Activated T-helper 1 cell treated with Interleukin-2 at 50 U/mL for 16 hours (primary cell): ENCODE results near the gene CYBA.
A peak's percentile ranks its signal among the peaks of the same experiment; 100 is the strongest.

Experiments
- DNase-seq: peaks from one replicate; pipeline ENCODE4 v3.0.0-alpha.2; 2020; ENCODE audit warnings: low read depth

CYBA gene

GRCh38 chr16:88661468-88661867, 10.6 kb upstream of the CYBA start:
- DNase-seq: no peak

DNA sequence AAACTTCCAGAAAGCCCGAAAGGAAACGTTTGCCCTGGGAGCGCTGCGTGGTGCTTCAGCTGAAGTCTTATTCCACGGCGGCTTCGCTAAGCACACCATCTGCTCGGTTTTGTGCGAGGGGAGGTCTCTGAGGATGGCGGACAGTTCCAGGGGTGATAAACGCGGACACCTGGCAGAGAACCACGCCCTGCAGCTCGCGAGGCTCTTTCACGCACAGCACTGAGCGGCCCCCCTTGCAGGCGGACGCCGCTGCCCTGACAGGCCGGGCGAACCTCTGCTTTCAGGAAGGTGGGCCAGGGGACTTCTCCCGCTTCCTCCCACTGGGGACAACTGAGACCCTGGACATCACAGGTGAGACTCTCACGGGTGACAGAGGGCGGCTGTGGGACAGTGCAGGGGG, 8.3 kb upstream of the CYBA start:
- DNase-seq: no peak

- no peak for DNase-seq
Observed at GRCh38 chr16:88658714-88659113, 7.9 kb upstream of the CYBA start.

- no peak for DNase-seq
Observed at GRCh38 chr16:88657371-88657770, 6.5 kb upstream of the CYBA start.

DNA sequence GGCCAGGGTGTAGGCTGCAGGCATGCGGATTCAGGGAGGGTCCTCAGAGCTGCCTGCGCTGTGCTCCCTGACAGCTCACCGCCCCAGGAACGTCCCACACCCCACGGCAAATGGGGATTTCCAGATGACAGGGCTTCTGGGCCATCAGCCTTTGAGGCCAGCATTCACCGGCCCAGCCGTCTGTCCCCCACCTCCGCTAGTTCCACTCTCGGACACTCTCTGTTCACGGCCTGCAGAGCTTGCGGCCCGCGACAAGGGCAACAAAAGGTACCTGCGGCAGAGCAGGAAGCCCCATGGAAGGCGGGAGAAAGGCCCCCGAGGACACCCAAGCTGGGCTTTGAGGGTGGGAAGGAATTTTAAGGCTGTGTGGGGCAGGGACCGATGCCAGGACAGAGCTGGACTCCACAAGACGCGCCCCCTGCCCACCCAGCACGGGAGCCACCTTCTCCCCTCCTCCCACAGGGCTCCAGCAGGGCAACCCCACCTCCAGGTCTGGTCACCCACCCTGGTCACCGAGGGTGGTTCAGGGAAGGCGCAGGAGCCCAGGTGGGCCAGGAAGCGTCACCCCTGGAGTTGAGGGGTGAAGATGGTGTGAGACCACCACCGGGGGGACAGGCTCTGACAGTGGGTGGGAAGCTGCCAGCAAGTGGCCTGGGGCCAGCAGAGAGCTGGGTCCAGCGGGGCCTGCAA, 5.6 kb upstream of the CYBA start:
- DNase-seq: no peak

- DNase-seq: no peak
Observed at GRCh38 chr16:88655733-88656281, 5.0 kb upstream of the CYBA start.

DNA sequence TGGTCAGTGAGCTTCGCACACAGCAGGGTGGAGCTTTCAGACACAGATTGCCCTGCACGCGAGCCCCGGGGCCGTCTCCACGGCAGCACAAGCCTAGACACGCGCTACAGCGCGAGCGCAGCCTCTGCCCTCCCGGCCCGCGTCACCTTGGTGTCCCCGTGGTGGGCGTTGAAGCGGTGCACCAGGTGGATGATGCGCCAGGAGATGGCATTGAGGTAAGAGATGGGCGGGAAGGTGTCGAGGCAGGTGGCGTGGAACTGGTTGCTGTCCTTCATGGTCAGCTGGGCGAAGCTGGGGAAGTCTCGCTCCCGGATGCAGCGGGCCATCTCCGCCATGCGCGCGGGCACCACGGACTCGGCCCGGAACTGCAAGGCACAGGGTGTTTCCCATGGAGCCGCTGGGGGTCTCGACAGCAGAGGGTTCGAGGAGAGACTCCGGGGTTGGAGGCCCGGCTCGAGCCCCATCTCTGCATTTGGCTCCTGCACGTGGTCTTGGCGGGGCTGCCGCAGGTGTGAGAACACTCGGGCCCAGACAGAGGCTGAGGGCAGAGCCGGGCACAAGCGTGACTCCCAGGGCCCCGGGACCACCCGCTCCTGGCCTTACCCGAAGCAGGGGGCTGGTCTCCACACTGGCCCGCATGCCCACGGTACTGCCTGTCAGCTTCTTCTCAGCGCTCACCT, 4.3 kb upstream of the CYBA start:
- DNase-seq: no peak

DNA sequence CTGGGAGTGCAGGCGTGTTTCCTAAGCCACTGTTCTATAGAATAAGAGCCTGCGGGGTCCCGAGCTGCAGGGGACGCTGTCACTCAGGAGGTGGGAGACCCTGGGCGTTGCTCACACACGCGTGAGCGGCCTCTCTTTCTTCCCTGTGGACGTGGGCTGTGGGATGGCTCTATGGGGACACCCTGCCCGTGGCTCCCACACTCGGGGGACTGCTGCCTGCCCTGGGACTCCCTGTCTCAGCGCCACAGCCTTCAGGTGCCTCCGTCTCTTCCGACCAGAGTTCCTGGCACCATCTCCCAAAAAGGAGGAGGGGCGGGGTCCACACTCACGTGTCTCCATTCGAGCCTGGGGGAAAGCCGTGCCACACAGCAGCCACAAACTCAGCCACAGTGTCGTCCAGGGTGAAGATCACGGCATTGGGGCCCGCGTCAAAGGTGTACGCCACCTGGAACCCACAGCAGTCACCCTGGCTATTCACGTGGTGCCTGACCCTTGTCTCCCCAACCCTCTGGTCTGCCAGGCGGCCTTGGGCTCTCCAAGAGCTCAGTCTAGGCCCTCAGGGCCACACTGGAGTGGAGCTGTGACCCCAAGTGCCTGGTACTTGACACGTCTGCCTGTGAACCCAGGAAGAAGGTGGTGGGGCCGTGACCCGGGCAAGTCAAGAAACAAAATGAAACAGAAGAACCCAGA, 3.7 kb upstream of the CYBA start:
- no peak for DNase-seq

GRCh38 chr16:88653596-88654362, 2.9 kb upstream of the CYBA start:
- no peak for DNase-seq

DNA sequence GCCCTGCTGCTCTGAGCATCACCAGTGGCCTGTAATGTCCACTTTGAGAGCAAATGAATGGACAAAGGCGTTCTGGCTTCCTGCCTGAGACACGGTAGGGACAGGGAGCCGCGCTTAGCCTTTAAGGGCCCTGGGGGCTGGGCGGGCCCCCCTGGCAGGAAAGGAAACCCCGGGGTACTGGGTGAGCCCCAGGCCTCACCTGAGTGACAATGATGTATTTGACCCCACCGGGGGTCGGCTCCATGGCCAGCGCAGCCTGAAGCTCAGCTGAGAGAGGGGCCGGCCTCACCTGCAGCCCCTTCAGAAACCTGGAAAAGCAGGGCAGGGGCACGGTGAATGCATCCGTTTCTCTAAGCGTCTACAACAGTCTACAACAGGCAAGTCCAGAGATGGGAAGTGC, 2.2 kb upstream of the CYBA start:
- DNase-seq: no peak

DNA sequence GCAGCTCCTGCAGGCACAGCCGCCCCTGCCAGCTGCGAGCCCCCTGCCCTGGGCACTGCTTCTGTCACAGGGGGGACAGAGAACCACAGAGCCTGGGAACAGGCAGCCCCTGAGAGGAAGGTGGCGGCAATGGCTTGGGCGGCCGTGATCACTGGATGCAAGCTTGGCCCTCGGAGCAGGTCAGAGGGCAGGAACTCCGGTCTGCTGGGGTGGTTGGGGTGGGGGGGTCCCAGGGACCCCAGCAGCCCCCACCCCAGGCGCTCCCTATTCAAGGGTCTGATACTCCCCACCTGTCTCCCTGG, 1.9 kb upstream of the CYBA start:
- no peak for DNase-seq

DNA sequence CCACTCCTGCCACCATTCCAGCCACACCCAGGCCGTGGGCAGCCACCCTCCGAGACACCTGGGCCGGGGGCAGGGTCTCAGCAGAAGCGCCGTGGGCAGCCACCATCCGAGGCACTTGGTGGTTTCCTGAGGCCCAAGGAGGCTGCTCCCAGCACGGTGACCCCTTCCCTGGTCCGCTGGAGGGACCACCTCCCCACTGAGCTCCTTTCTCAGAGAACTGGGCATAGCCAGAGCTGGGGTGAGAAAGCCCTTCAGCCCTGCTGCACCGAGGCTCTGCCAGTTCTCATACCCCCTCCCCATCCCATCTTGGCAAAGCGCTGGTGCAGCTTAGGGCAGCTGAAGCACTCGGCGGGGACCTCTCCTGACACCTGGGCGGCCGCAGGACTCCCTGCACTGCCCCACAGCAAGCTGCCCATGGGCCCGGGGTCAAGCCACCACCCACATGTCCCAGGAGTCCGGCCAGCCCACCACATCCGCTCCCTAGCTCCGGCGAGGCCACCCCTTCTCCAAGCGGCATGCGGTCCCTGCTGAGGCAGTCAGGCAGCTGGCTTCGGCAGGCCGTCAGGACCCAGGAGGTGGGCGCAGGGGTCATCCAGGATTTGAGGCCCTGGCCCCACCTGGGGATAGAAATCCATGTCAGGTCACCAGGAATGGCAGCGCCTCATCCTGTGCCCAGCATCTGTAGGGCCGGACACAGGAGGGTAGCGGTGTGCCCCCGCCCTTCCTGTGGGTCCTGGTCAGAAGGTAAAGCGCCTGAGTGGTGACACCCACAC, 1.3 kb upstream of the CYBA start:
- DNase-seq: no peak

GRCh38 chr16:88651276-88651988, 579 bp upstream of the CYBA start:
- DNase-seq: peak; percentile 51

DNA sequence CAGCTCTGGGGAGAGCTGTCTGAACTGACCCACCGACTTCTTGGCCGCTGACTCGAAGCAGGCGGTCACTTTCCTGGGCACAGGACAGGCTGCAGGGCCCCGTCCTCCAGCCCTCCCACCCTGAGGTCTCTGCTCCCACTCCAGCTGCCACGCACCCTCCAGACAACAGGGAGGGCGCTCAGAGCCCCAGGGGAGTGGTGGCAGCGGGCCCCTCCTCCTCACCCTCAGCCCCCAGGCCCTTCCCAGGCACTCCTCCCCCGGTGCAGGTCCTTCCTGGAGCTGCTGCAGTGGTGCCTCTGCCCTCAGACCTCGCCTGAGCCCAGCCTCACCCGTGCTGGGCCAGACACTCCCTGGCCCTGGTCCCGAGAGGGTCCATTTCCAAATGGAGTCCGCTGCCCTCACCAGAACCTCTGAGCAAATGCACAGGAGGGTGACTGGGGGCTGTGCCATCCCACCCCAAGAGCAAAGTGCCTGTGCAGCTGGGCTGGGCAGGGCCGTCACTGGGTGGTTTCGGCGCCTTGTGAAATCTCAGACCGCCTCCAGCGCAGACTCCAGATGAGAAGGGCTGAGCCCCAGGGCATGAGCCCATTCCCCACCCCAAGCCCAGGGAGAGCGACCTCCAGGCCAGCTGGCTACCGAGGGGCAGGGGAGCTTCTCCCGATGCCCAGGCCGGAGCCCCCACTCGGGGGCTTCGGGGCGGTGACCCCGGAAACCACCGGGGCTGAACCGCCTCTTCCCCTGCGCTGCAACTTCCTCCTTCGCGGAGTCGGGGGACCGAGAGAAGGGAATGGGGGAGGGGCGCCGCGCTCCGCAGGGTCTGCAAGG, 717 bp downstream of the CYBA start:
- no peak for DNase-seq

GRCh38 chr16:88649195-88649923, 1.5 kb downstream of the CYBA start:
- no peak for DNase-seq

GRCh38 chr16:88647178-88648070, 3.4 kb downstream of the CYBA start:
- DNase-seq: no peak

DNA sequence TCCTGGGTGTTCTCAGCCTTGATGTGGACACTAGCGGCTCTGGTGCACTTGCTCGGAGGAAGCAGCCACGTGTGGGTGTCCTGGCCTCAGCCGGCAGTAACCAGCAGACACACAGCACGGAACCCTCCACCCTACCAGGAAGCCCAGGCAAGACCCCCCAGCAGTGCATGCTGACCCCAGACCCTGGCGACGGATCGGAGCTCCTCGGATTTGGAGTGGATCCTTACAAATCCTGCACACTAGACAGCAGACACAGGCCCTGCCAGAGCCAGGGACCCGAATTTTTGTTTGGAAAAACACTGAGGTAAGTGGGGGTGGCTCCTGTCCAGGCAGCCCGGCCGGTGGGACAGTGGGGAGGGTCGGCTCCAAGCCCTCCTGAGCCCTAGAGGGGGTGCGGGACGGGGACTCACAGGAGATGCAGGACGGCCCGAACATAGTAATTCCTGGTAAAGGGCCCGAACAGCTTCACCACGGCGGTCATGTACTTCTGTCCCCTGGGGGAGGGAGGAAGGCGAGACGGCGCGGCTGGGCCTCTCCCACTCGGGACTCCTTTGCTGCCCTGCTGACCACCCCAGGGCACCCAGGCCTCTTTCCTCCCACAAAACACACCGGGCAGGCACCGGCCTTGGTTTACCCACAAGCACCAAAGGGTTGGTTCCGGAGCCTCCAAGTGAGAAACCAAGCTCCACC, 4.4 kb downstream of the CYBA start:
- DNase-seq: no peak

DNA sequence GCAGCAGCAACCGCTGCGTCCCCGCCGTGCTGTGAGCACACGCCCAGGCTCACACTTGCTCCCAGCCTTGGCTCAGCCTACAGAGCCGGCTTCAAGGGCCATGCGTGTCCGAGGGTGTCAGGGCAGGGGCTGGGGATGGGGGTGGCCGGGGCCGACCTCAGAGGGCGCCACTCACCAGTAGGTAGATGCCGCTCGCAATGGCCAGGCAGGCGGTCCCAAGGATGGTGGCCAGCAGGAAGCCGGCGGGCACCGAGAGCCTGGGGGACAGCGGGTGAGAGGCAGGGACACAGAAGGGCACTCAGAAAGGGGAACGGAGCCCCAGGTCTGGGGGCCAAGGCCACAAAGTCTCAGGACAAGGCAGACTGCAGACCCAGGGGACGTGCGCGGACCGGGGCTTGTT, 4.9 kb downstream of the CYBA start:
- DNase-seq: no peak
